ENCODE measurements around the gene FTCDNL1. TPM values are rescaled to one million over a fixed set of nuclear protein-coding genes. Genes with fewer than 3 reads are reported as not detected.

FTCDNL1 gene
- total and polyA plus RNA-seq, 2 of the 13 experiments (the other 11 are each of a cell fraction or from before 2014, with no cell fraction given), result 0.98 to 1.4 TPM

DNA sequence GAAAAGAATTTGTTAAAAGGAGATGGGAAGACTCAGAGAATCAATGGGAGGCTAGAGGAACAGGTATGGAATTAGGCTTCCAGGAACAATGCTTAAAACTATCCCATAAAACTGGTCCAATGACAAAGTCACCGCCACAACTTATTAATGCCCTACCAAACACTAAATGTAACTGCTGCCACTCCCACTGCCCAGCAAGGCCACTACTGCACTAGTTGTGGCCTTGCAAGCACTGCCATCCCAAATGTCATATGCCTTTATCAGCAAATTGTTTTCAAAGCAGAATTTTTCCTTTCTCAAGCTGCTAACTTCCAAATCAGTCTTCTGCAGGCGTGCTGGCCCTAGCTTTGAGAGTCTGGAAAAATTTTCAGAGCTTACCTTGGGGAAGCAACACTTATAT is 45.6 kb upstream of the FTCDNL1 start:
- Histone ChIP-seq H3K4me2 (ENCODE audit: low read depth, low read length) (no peak overlapping the region), H3K4me3 (replicated peaks in 1 of 3; ENCODE audit: insufficient read depth in 1 of 3, low read depth in 2 of 3, low read length in 3 of 3) (no peak overlapping the region), H2AFZ (ENCODE audit: low read length) (no peak overlapping the region), H3K4me1 (ENCODE audit: insufficient read depth, low read length) (peaks cover 8% of the 10 kb centered on the region; the same call in 1 of the 2 replicates), H3K79me2 (ENCODE audit: insufficient read depth, low read length) (no peaks in the 10 kb centered on the region), H3K27me3 (ENCODE audit: control insufficient read depth in 1 of 2, insufficient read depth in 2 of 2, low read length in 2 of 2) (no peaks in the 10 kb centered on the region), H3K36me3 (replicated peaks in 1 of 2; ENCODE audit: control insufficient read depth in 1 of 2, insufficient read depth in 2 of 2, low read length in 2 of 2) (no peaks in the 10 kb centered on the region), H3K27ac (ENCODE audit: extremely low read length, insufficient read depth, low read length) (no peak overlapping the region), H4K20me1 (ENCODE audit: insufficient read depth, low read length) (no peaks in the 10 kb centered on the region), H3K9me3 (ENCODE audit: low read length) (no peaks in the 10 kb centered on the region), H3K9ac (ENCODE audit: insufficient read depth, low read depth, low read length) (no peak overlapping the region)
- DNase-seq (ENCODE audit: low spot score) (no peak), FAIRE-seq (no peak), ATAC-seq (no peak)
- in situ Hi-C loops (cut with HindIII; ENCODE audit: extremely low pct_ligation_motif_present, low pct_unique_long_range_greater_than_20kb), result no loop called here
- 34% methylated on average over 2 of the region's 2 CpGs for WGBS (ENCODE audit: low lambda C conversion rate)
- intact Hi-C loops (cut with micrococcal nuclease; ENCODE audit: unreplicated experiment), result no loop called here
- ChIA-PET POLR2A (no interaction called here), CTCF (ENCODE audit: low intra/inter-chr PET ratio, low total read pairs) (no interaction called here)
- TF ChIP-seq, protein P1, sequence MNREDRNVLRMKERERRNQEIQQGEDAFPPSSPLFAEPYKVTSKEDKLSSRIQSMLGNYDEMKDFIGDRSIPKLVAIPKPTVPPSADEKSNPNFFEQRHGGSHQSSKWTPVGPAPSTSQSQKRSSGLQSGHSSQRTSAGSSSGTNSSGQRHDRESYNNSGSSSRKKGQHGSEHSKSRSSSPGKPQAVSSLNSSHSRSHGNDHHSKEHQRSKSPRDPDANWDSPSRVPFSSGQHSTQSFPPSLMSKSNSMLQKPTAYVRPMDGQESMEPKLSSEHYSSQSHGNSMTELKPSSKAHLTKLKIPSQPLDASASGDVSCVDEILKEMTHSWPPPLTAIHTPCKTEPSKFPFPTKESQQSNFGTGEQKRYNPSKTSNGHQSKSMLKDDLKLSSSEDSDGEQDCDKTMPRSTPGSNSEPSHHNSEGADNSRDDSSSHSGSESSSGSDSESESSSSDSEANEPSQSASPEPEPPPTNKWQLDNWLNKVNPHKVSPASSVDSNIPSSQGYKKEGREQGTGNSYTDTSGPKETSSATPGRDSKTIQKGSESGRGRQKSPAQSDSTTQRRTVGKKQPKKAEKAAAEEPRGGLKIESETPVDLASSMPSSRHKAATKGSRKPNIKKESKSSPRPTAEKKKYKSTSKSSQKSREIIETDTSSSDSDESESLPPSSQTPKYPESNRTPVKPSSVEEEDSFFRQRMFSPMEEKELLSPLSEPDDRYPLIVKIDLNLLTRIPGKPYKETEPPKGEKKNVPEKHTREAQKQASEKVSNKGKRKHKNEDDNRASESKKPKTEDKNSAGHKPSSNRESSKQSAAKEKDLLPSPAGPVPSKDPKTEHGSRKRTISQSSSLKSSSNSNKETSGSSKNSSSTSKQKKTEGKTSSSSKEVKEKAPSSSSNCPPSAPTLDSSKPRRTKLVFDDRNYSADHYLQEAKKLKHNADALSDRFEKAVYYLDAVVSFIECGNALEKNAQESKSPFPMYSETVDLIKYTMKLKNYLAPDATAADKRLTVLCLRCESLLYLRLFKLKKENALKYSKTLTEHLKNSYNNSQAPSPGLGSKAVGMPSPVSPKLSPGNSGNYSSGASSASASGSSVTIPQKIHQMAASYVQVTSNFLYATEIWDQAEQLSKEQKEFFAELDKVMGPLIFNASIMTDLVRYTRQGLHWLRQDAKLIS (CRISPR knock-in tag; IDR thresholded peaks at IDR 0.05), result no peak
- TF ChIP-seq TEAD2 (CRISPR knock-in tag; IDR thresholded peaks at IDR 0.05), result no peak
- no peak for TF ChIP-seq TBX3 (IDR thresholded peaks at IDR 0.05; ENCODE audit: borderline replicate concordance)
- no peak for TF ChIP-seq HNRNPL (IDR thresholded peaks at IDR 0.05; ENCODE audit: low read depth, low read length)
- no peak for TF ChIP-seq DPF2 (CRISPR knock-in tag; IDR thresholded peaks at IDR 0.05; ENCODE audit: borderline replicate concordance, low read depth)
- BruUV-seq (replicated peaks), result no TSS peak

DNA sequence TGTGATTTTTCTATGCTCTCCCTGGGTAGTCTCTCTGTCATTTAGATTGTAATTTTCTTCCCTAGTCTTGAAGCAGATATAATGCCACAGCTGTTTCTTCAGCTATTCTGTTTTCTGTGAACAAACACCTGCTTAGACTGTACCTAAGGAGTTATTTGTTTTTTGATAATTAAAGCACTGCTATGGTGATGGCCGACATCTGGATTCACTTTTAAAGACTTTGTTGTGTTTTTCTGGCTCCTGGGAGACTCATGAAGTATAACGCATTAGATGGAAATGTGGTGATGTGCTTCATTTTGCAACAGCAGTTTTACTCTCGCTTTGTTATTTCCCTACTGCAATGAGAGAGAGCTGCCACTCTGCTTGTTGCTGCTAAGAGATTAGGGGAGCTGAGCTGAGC is 44.4 kb upstream of the FTCDNL1 start:
- ChIA-PET POLR2A (no interaction called here), CTCF (ENCODE audit: low intra/inter-chr PET ratio, low total read pairs) (no interaction called here)
- no peak overlapping the region for H3K4me2 ChIP-seq (ENCODE audit: low read depth, low read length)
- H3K36me3 ChIP-seq (replicated peaks in 1 of 2; ENCODE audit: control insufficient read depth in 1 of 2, insufficient read depth in 2 of 2, low read length in 2 of 2), result no peaks in the 10 kb centered on the region
- in situ Hi-C loops (cut with HindIII; ENCODE audit: extremely low pct_ligation_motif_present, low pct_unique_long_range_greater_than_20kb), result no loop called here
- H3K27ac ChIP-seq (ENCODE audit: extremely low read length, insufficient read depth, low read length), result no peak overlapping the region
- peaks cover 8% of the 10 kb centered on the region; the same call in 1 of the 2 replicates for H3K4me1 ChIP-seq (ENCODE audit: insufficient read depth, low read length)
- intact Hi-C loops (cut with micrococcal nuclease; ENCODE audit: unreplicated experiment), result no loop called here
- no peaks in the 10 kb centered on the region for H3K79me2 ChIP-seq (ENCODE audit: insufficient read depth, low read length)
- WGBS (ENCODE audit: low lambda C conversion rate), result 59% methylated on average over 3 of the region's 3 CpGs
- ATAC-seq (no peak), FAIRE-seq (no peak), DNase-seq (ENCODE audit: low spot score) (no peak)
- H4K20me1 ChIP-seq (ENCODE audit: insufficient read depth, low read length), result no peaks in the 10 kb centered on the region
- no TSS peak for BruUV-seq (replicated peaks)
- no peaks in the 10 kb centered on the region for H3K27me3 ChIP-seq (ENCODE audit: control insufficient read depth in 1 of 2, insufficient read depth in 2 of 2, low read length in 2 of 2)
- H2AFZ ChIP-seq (ENCODE audit: low read length), result no peak overlapping the region
- H3K9me3 ChIP-seq (ENCODE audit: low read length), result no peaks in the 10 kb centered on the region
- no peak overlapping the region for H3K9ac ChIP-seq (ENCODE audit: insufficient read depth, low read depth, low read length)
- TF ChIP-seq GTF2F1 (IDR thresholded peaks at IDR 0.05; ENCODE audit: low read length), result no peak
- H3K4me3 ChIP-seq (replicated peaks in 1 of 3; ENCODE audit: insufficient read depth in 1 of 3, low read depth in 2 of 3, low read length in 3 of 3), result no peak overlapping the region
